T-cell (primary cell): ENCODE data around the gene CYP2U1. TPM values are rescaled to one million over a fixed set of nuclear protein-coding genes. Genes with fewer than 3 reads are reported as not detected.
"Not testable (repeated sequence)": the region's sequence is repeated elsewhere in the genome, so short reads cannot be mapped to it uniquely, and the experiment has no call there.

Experiments used
- ATAC-seq, 4 experiments: fragments of 200-7000 bp in 3 of 4; fragments of 150-1000 bp in 1 of 4; cut with Tn5 transposase; replicated peaks in 1 of 4; 1 replicate in 3 of 4; 2 replicates in 1 of 4; pipeline ENCODE4 v1.10.0; 2021; ENCODE audit warnings: moderate library complexity in 3 of 4, mild to moderate bottlenecking in 2 of 4, moderate number of reproducible peaks in 1 of 4
- CTCF ChIA-PET, 2 donors: fragments of 300-600 bp; sonication (Branson Sonifier 250); formaldehyde crosslinking; loops; one replicate each; lab custom pipeline; 2022; ENCODE audit warnings: antibody characterized with exemption in 2 of 2; lab: Charles Lee
- POLR2A ChIA-PET, 2 donors: fragments of 300-600 bp; sonication (Branson Sonifier 250); formaldehyde crosslinking; loops; one replicate each; lab custom pipeline; 2022; ENCODE audit warnings: antibody characterized with exemption in 2 of 2; lab: Charles Lee
- DNase-seq, 35 experiments: peaks; one replicate each; pipeline versions ENCODE4 v3.0.0 to v3.0.0-alpha.2; 2013 to 2023
- H3K27ac ChIP-seq: one replicate; pipeline ENCODE4 v1.5.1; 2013; ENCODE audit warnings: low read length
- H3K27me3 ChIP-seq, 2 experiments: replicated peaks in 1 of 2; 1 replicate in 1 of 2; 2 replicates in 1 of 2; pipeline versions ENCODE4 v1.6.1 to v1.7.0; 2013; ENCODE audit warnings: low read length in 1 of 2, mixed read lengths in 1 of 2; ENCODE audit not compliant: control insufficient read depth in 2 of 2, insufficient read depth in 2 of 2; ENCODE audit errors: extremely low read depth in 1 of 2
- H3K36me3 ChIP-seq, 2 donors: 1 replicate in 1 of 2; 2 replicates in 1 of 2; pipeline versions ENCODE4 v1.6.1 to v1.7.0; 2013; ENCODE audit warnings: low read length in 1 of 2; ENCODE audit not compliant: control insufficient read depth in 2 of 2, insufficient read depth in 1 of 2; ENCODE audit errors: extremely low read depth in 1 of 2
- H3K4me1 ChIP-seq, 2 experiments: 1 replicate in 1 of 2; 2 replicates in 1 of 2; pipeline versions ENCODE4 v1.6.1 to v1.7.0; 2013; ENCODE audit warnings: low read length in 2 of 2, mixed read lengths in 1 of 2; ENCODE audit not compliant: insufficient read depth in 2 of 2, control insufficient read depth in 1 of 2; ENCODE audit errors: extremely low read depth in 1 of 2
- H3K4me3 ChIP-seq, 2 donors: 1 replicate in 1 of 2; 2 replicates in 1 of 2; pipeline versions ENCODE4 v1.5.1 to v1.7.0; 2013; ENCODE audit warnings: mild to moderate bottlenecking in 2 of 2, low read length in 1 of 2, moderate library complexity in 1 of 2; ENCODE audit not compliant: control insufficient read depth in 1 of 2; ENCODE audit errors: extremely low read depth in 1 of 2
- H3K9me3 ChIP-seq: 2 replicates; pipeline ENCODE4 v1.7.0; 2013
- H3K27ac Mint-ChIP-seq, 2 donors: one replicate each; pipeline ENCODE4 v1.8.0; 2020 to 2021; ENCODE audit warnings: mild to moderate bottlenecking in 2 of 2, mixed read lengths in 2 of 2
- H3K27me3 Mint-ChIP-seq, 2 donors: one replicate each; pipeline ENCODE4 v1.8.0; 2021 to 2022; ENCODE audit warnings: mixed read lengths in 2 of 2
- H3K36me3 Mint-ChIP-seq: one replicate; pipeline ENCODE4 v1.8.0; 2021; ENCODE audit warnings: mixed read lengths
- H3K4me1 Mint-ChIP-seq, 3 donors: one replicate each; pipeline ENCODE4 v1.8.0; 2020 to 2022; ENCODE audit warnings: mixed read lengths in 3 of 3, mild to moderate bottlenecking in 1 of 3
- H3K4me3 Mint-ChIP-seq, 3 donors: one replicate each; pipeline ENCODE4 v1.8.0; 2020 to 2022; ENCODE audit warnings: mild to moderate bottlenecking in 3 of 3, mixed read lengths in 3 of 3, moderate library complexity in 3 of 3
- H3K9me3 Mint-ChIP-seq, 3 donors: one replicate each; pipeline ENCODE4 v1.8.0; 2020 to 2022; ENCODE audit warnings: mixed read lengths in 3 of 3
- whole genome bisulfite sequencing: methylation state at CpG from one replicate; pipeline ENCODE4 v1.1.5; 2013; ENCODE audit warnings: missing lambda C conversion rate; ENCODE audit not compliant: insufficient coverage; 5-methylcytosine and 5-hydroxymethylcytosine counted together
- total RNA-seq, 35 experiments: library from RNA in 6 of 35; stranded (reverse) in 6 of 35; fragments of 120-200 nt in 1 of 35; gene quantifications; one replicate each; pipeline versions ENCODE4 v1.2.1 to v1.2.4 and lab custom pipeline; 2013 to 2026

CYP2U1 gene
- total RNA-seq, 5 donors from 2014 or later (not counting 1 experiment from before 2014, with no cell fraction given) = 3.3 to 7.8 (median 5.8) TPM

- Histone ChIP-seq H3K27me3 (no peaks in the 10 kb centered on the region), H3K36me3 (no peaks in the 10 kb centered on the region), H3K4me3 (no peak overlapping the region), H3K27ac (no peak overlapping the region), H3K4me1 (no peaks in the 10 kb centered on the region), H3K9me3 (no peaks in the 10 kb centered on the region)
- Mint-ChIP-seq H3K4me3 (no peak overlapping the region), H3K27me3 (peaks cover 33 to 34% of the 10 kb centered on the region in 2 donors), H3K36me3 (no peaks in the 10 kb centered on the region), H3K4me1 (no peaks in the 10 kb centered on the region), H3K9me3 (peaks cover 0 to 5% (median 4%) of the 10 kb centered on the region in 3 donors), H3K27ac (no peak overlapping the region)
- CTCF ChIA-PET = interaction anchor here in 1 of 2 donors (0.6 kb wide), 1 partner anchor 1486 kb away, joined by 4 read pairs; no protein-coding TSS in a partner anchor
- POLR2A ChIA-PET = no interaction called here
- DNase-seq = no peak
- no CpG with 5 or more reads among the region's 3 CpGs for WGBS
- no peak for ATAC-seq
Measured at GRCh38 chr4:107900508-107900907, 30.8 kb upstream of the CYP2U1 start.

GRCh38 chr4:107901213-107901934 lies 30.0 kb upstream of the CYP2U1 start:
- no peaks in the 10 kb centered on the region for H3K4me1 Mint-ChIP-seq
- Histone ChIP-seq H3K4me3 (no peak overlapping the region), H3K9me3 (no peaks in the 10 kb centered on the region), H3K27me3 (no peaks in the 10 kb centered on the region), H3K36me3 (no peaks in the 10 kb centered on the region), H3K4me1 (no peaks in the 10 kb centered on the region), H3K27ac (no peak overlapping the region)
- POLR2A ChIA-PET = interaction anchor here in 1 of 2 donors (0.5 to 0.7 kb wide), 2 partner anchors 10 to 694 kb away, joined by 3 to 4 read pairs; no protein-coding TSS in a partner anchor
- ATAC-seq = no peak
- DNase-seq = no peak
- peaks cover 0 to 5% (median 4%) of the 10 kb centered on the region in 3 donors for H3K9me3 Mint-ChIP-seq
- H3K27me3 Mint-ChIP-seq = peaks cover 33 to 34% of the 10 kb centered on the region in 2 donors
- H3K27ac Mint-ChIP-seq = no peak overlapping the region
- no peaks in the 10 kb centered on the region for H3K36me3 Mint-ChIP-seq
- no peak overlapping the region for H3K4me3 Mint-ChIP-seq
- CTCF ChIA-PET = no interaction called here
- WGBS = no CpG with 5 or more reads among the region's 2 CpGs

GRCh38 chr4:107902715-107903114 lies 28.6 kb upstream of the CYP2U1 start:
- H3K27me3 Mint-ChIP-seq = peaks cover 28 to 30% of the 10 kb centered on the region in 2 donors

GRCh38 chr4:107905082-107905481 lies 26.3 kb upstream of the CYP2U1 start:
- WGBS = no CpG with 5 or more reads among the region's 3 CpGs
- ATAC-seq, H3K4me3 ChIP-seq, H3K36me3 ChIP-seq, H3K4me3 Mint-ChIP-seq, H3K27ac ChIP-seq, H3K36me3 Mint-ChIP-seq, H3K9me3 Mint-ChIP-seq, CTCF ChIA-PET, H3K27me3 ChIP-seq, DNase-seq, H3K9me3 ChIP-seq, POLR2A ChIA-PET, H3K27ac Mint-ChIP-seq, H3K4me1 ChIP-seq, H3K4me1 Mint-ChIP-seq: not testable (repeated sequence)
- H3K27me3 Mint-ChIP-seq = peaks cover 22 to 28% of the 10 kb centered on the region in 2 donors

More at GRCh38 chr4:107902715-107903114, 28.6 kb upstream of the CYP2U1 start:
- CTCF ChIA-PET = no interaction called here
- Histone ChIP-seq H3K36me3 (no peaks in the 10 kb centered on the region), H3K27ac (no peak overlapping the region), H3K9me3 (no peaks in the 10 kb centered on the region), H3K27me3 (no peaks in the 10 kb centered on the region), H3K4me1 (no peaks in the 10 kb centered on the region), H3K4me3 (no peak overlapping the region)
- H3K4me3 Mint-ChIP-seq = no peak overlapping the region
- H3K36me3 Mint-ChIP-seq = no peaks in the 10 kb centered on the region
- H3K27ac Mint-ChIP-seq = no peak overlapping the region
- POLR2A ChIA-PET = no interaction called here
- ATAC-seq (no peak), DNase-seq (no peak)
- no peaks in the 10 kb centered on the region for H3K4me1 Mint-ChIP-seq
- peaks cover 0 to 5% (median 4%) of the 10 kb centered on the region in 3 donors for H3K9me3 Mint-ChIP-seq
- no CpG with 5 or more reads among the region's 2 CpGs for WGBS

- no peaks in the 10 kb centered on the region for H3K27me3 ChIP-seq
- ChIA-PET CTCF (no interaction called here), POLR2A (no interaction called here)
- no peak overlapping the region for H3K4me3 ChIP-seq
- WGBS = no CpG with 5 or more reads among the region's 4 CpGs
- H3K27ac ChIP-seq = no peak overlapping the region
- peaks cover 8 to 24% of the 10 kb centered on the region in 2 donors for H3K27me3 Mint-ChIP-seq
- H3K36me3 Mint-ChIP-seq = no peaks in the 10 kb centered on the region
- no peak overlapping the region for H3K4me3 Mint-ChIP-seq
- H3K27ac Mint-ChIP-seq = no peak overlapping the region
- DNase-seq = no peak
- no peaks in the 10 kb centered on the region for H3K36me3 ChIP-seq
- no peaks in the 10 kb centered on the region for H3K9me3 ChIP-seq
- H3K4me1 ChIP-seq = no peaks in the 10 kb centered on the region
- ATAC-seq = no peak
- peaks cover 0 to 5% (median 4%) of the 10 kb centered on the region in 3 donors for H3K9me3 Mint-ChIP-seq
- no peaks in the 10 kb centered on the region for H3K4me1 Mint-ChIP-seq
Measured at GRCh38 chr4:107906458-107907100, 24.8 kb upstream of the CYP2U1 start.

GRCh38 chr4:107908377-107908776 lies 23.0 kb upstream of the CYP2U1 start:
- Mint-ChIP-seq H3K9me3 (peaks cover 0 to 5% (median 4%) of the 10 kb centered on the region in 3 donors), H3K4me1 (peaks cover 0 to 2% (median 0%) of the 10 kb centered on the region in 3 donors), H3K4me3 (no peak overlapping the region), H3K27me3 (peaks cover 3 to 11% of the 10 kb centered on the region in 2 donors), H3K27ac (no peak overlapping the region), H3K36me3 (no peaks in the 10 kb centered on the region)
- POLR2A ChIA-PET = no interaction called here
- no peak for DNase-seq
- 83% methylated on average over 3 of the region's 7 CpGs for WGBS
- Histone ChIP-seq H3K27me3 (no peaks in the 10 kb centered on the region), H3K27ac (no peak overlapping the region), H3K9me3 (no peaks in the 10 kb centered on the region), H3K36me3 (no peaks in the 10 kb centered on the region), H3K4me1 (no peaks in the 10 kb centered on the region), H3K4me3 (no peak overlapping the region)
- CTCF ChIA-PET = interaction anchor here (2.1 to 2.7 kb wide), 2 partner anchors 150 kb away, joined by 6 to 10 read pairs; no protein-coding TSS in a partner anchor
- ATAC-seq = no peak
